Naive B cell (primary cell): Measurements from ENCODE around the gene FKBP15. TPM values are rescaled to one million over a fixed set of nuclear protein-coding genes. Genes with fewer than 3 reads are reported as not detected.
"Not testable (repeated sequence)": the region's sequence is repeated elsewhere in the genome, so short reads cannot be mapped to it uniquely, and the experiment has no call there.

Source experiments
- ATAC-seq, 2 donors: fragments of 150-1000 bp; cut with Tn5 transposase; 2 replicates each; pipeline ENCODE4 v1.10.0; 2021; ENCODE audit warnings: low read depth in 2 of 2, mild to moderate bottlenecking in 2 of 2, moderate library complexity in 2 of 2
- DNase-seq: peaks from one replicate; pipeline ENCODE4 v3.0.0; 2022
- H3K27ac Mint-ChIP-seq, 6 donors: one replicate each; pipeline ENCODE4 v1.8.0; 2020 to 2022; ENCODE audit warnings: mild to moderate bottlenecking in 6 of 6, mixed read lengths in 6 of 6, moderate library complexity in 5 of 6, inconsistent platforms in 2 of 6
- H3K27me3 Mint-ChIP-seq, 3 donors: one replicate each; pipeline ENCODE4 v1.8.0; 2021 to 2022; ENCODE audit warnings: mixed read lengths in 3 of 3, mild to moderate bottlenecking in 1 of 3
- H3K36me3 Mint-ChIP-seq, 2 donors: one replicate each; pipeline ENCODE4 v1.8.0; 2020 to 2022; ENCODE audit warnings: mixed read lengths in 2 of 2, inconsistent platforms in 1 of 2, mild to moderate bottlenecking in 1 of 2
- H3K4me1 Mint-ChIP-seq, 3 donors: one replicate each; pipeline ENCODE4 v1.8.0; 2020 to 2022; ENCODE audit warnings: mixed read lengths in 3 of 3, inconsistent platforms in 1 of 3, mild to moderate bottlenecking in 1 of 3, moderate library complexity in 1 of 3
- H3K4me3 Mint-ChIP-seq, 8 donors: one replicate each; pipeline ENCODE4 v1.8.0; 2020 to 2022; ENCODE audit warnings: mild to moderate bottlenecking in 8 of 8, mixed read lengths in 8 of 8, moderate library complexity in 8 of 8, inconsistent platforms in 2 of 8
- H3K9me3 Mint-ChIP-seq, 7 donors: one replicate each; pipeline ENCODE4 v1.8.0; 2020 to 2022; ENCODE audit warnings: mixed read lengths in 7 of 7, mild to moderate bottlenecking in 5 of 7, inconsistent platforms in 2 of 7, moderate library complexity in 1 of 7
- polyA plus RNA-seq, 6 donors: library from polyadenylated mRNA; unstranded; fragments of 300-500 nt; fragmentation: Illumina TruSeq; gene quantifications; one replicate each; pipeline ENCODE4 v1.2.3, GENCODE V29; 2021; ENCODE audit warnings: low read depth in 6 of 6

FKBP15 gene
- polyA plus RNA-seq, 6 donors from 2014 or later = 1.9 to 19.7 (median 11.1) TPM

GRCh38 chr9:113246928-113247327 is 25.9 kb upstream of the FKBP15 start:
- H3K27me3 Mint-ChIP-seq = no peaks in the 10 kb centered on the region
- ATAC-seq (no peak), DNase-seq (no peak)
- no peak overlapping the region for H3K4me3 Mint-ChIP-seq
- H3K36me3 Mint-ChIP-seq = no peaks in the 10 kb centered on the region
- no peak overlapping the region for H3K27ac Mint-ChIP-seq
- peaks cover 4 to 15% (median 11%) of the 10 kb centered on the region in 3 donors for H3K4me1 Mint-ChIP-seq
- H3K9me3 Mint-ChIP-seq = peaks cover 0 to 4% (median 0%) of the 10 kb centered on the region in 7 donors

GRCh38 chr9:113245894-113246293 is 24.8 kb upstream of the FKBP15 start:
- Mint-ChIP-seq H3K4me3 (no peak overlapping the region), H3K36me3 (no peaks in the 10 kb centered on the region), H3K27ac (peak overlapping the region in 1 of 6 donors; percentile 69), H3K27me3 (no peaks in the 10 kb centered on the region), H3K9me3 (peaks cover 0 to 4% (median 0%) of the 10 kb centered on the region in 7 donors), H3K4me1 (peaks cover 4 to 15% (median 11%) of the 10 kb centered on the region in 3 donors)
- no peak for ATAC-seq
- no peak for DNase-seq

- Mint-ChIP-seq H3K9me3 (no peaks in the 10 kb centered on the region), H3K27me3 (no peaks in the 10 kb centered on the region), H3K36me3 (no peaks in the 10 kb centered on the region), H3K4me1 (peaks cover 4 to 15% (median 11%) of the 10 kb centered on the region in 3 donors), H3K27ac (no peak overlapping the region), H3K4me3 (no peak overlapping the region)
- DNase-seq (no peak), ATAC-seq (no peak)
These were observed 23.5 kb upstream of the FKBP15 start for GRCh38 chr9:113244556-113244955.

GRCh38 chr9:113241161-113241560 is 20.1 kb upstream of the FKBP15 start:
- ATAC-seq (no peak), DNase-seq (no peak)
- Mint-ChIP-seq H3K9me3 (no peaks in the 10 kb centered on the region), H3K27me3 (no peaks in the 10 kb centered on the region), H3K4me1 (peaks cover 4 to 11% (median 10%) of the 10 kb centered on the region in 3 donors), H3K36me3 (no peaks in the 10 kb centered on the region), H3K4me3 (no peak overlapping the region), H3K27ac (no peak overlapping the region)

- no peak for ATAC-seq
- no peak overlapping the region for H3K27ac Mint-ChIP-seq
- no peak for DNase-seq
- H3K4me1 Mint-ChIP-seq = peaks cover 6 to 14% (median 6%) of the 10 kb centered on the region in 3 donors
- no peaks in the 10 kb centered on the region for H3K9me3 Mint-ChIP-seq
- H3K36me3 Mint-ChIP-seq = no peaks in the 10 kb centered on the region
- no peak overlapping the region for H3K4me3 Mint-ChIP-seq
- no peaks in the 10 kb centered on the region for H3K27me3 Mint-ChIP-seq
These were observed 17.8 kb upstream of the FKBP15 start for GRCh38 chr9:113238859-113239232.

GRCh38 chr9:113238202-113238858 is 17.3 kb upstream of the FKBP15 start:
- Mint-ChIP-seq H3K4me1 (peaks cover 7 to 19% (median 8%) of the 10 kb centered on the region in 3 donors), H3K4me3 (no peak overlapping the region), H3K27ac (no peak overlapping the region), H3K36me3 (no peaks in the 10 kb centered on the region), H3K27me3 (no peaks in the 10 kb centered on the region), H3K9me3 (no peaks in the 10 kb centered on the region)
- ATAC-seq = no peak
- DNase-seq = no peak

GRCh38 chr9:113237026-113237425 is 15.9 kb upstream of the FKBP15 start:
- ATAC-seq (no peak), DNase-seq (no peak)
- H3K36me3 Mint-ChIP-seq = no peaks in the 10 kb centered on the region
- H3K4me1 Mint-ChIP-seq = peaks cover 11 to 22% (median 12%) of the 10 kb centered on the region in 3 donors
- H3K27me3 Mint-ChIP-seq = no peaks in the 10 kb centered on the region
- H3K27ac Mint-ChIP-seq = no peak overlapping the region
- no peaks in the 10 kb centered on the region for H3K9me3 Mint-ChIP-seq
- H3K4me3 Mint-ChIP-seq = no peak overlapping the region

GRCh38 chr9:113235701-113236255 is 14.7 kb upstream of the FKBP15 start:
- DNase-seq, H3K27me3 Mint-ChIP-seq, H3K9me3 Mint-ChIP-seq, ATAC-seq, H3K36me3 Mint-ChIP-seq, H3K4me3 Mint-ChIP-seq: not testable (repeated sequence)
- peak overlapping the region in 2 of 6 donors; percentile 6 to 72 for H3K27ac Mint-ChIP-seq
- H3K4me1 Mint-ChIP-seq = peaks cover 11 to 25% (median 12%) of the 10 kb centered on the region in 3 donors

GRCh38 chr9:113231701-113232100 is 10.6 kb upstream of the FKBP15 start:
- H3K36me3 Mint-ChIP-seq = no peaks in the 10 kb centered on the region
- peak overlapping the region in 1 of 8 donors; percentile 73 for H3K4me3 Mint-ChIP-seq
- DNase-seq = no peak
- H3K27me3 Mint-ChIP-seq = no peaks in the 10 kb centered on the region
- ATAC-seq = no peak
- no peak overlapping the region for H3K27ac Mint-ChIP-seq
- H3K9me3 Mint-ChIP-seq = no peaks in the 10 kb centered on the region
- H3K4me1 Mint-ChIP-seq = peaks cover 11 to 25% (median 12%) of the 10 kb centered on the region in 3 donors

GRCh38 chr9:113228130-113228665 is 7.1 kb upstream of the FKBP15 start:
- Mint-ChIP-seq H3K9me3 (no peaks in the 10 kb centered on the region), H3K27me3 (no peaks in the 10 kb centered on the region), H3K36me3 (no peaks in the 10 kb centered on the region), H3K27ac (no peak overlapping the region), H3K4me3 (no peak overlapping the region), H3K4me1 (peaks cover 6 to 14% (median 9%) of the 10 kb centered on the region in 3 donors)
- DNase-seq (no peak), ATAC-seq (no peak)

GRCh38 chr9:113227436-113227835 is 6.4 kb upstream of the FKBP15 start:
- no peak overlapping the region for H3K4me3 Mint-ChIP-seq
- no peaks in the 10 kb centered on the region for H3K9me3 Mint-ChIP-seq
- H3K27me3 Mint-ChIP-seq = no peaks in the 10 kb centered on the region
- H3K4me1 Mint-ChIP-seq = peaks cover under 1 to 8% (median 8%) of the 10 kb centered on the region in 3 donors
- DNase-seq (no peak), ATAC-seq (no peak)
- H3K36me3 Mint-ChIP-seq = no peaks in the 10 kb centered on the region
- H3K27ac Mint-ChIP-seq = no peak overlapping the region

- H3K4me1 Mint-ChIP-seq = peaks cover 24 to 39% (median 35%) of the 10 kb centered on the region in 3 donors
- H3K36me3 Mint-ChIP-seq = no peaks in the 10 kb centered on the region
- ATAC-seq (no peak), DNase-seq (no peak)
- peak overlapping the region in 1 of 8 donors; percentile 100 for H3K4me3 Mint-ChIP-seq
- H3K27ac Mint-ChIP-seq = no peak overlapping the region
- H3K9me3 Mint-ChIP-seq = no peaks in the 10 kb centered on the region
- no peaks in the 10 kb centered on the region for H3K27me3 Mint-ChIP-seq
These were observed 2.9 kb upstream of the FKBP15 start for GRCh38 chr9:113223963-113224362.

GRCh38 chr9:113222482-113222841 is 1.4 kb upstream of the FKBP15 start:
- H3K36me3 Mint-ChIP-seq = no peaks in the 10 kb centered on the region
- no peak for DNase-seq
- H3K9me3 Mint-ChIP-seq = no peaks in the 10 kb centered on the region
- H3K4me3 Mint-ChIP-seq = peak overlapping the region; percentile 92 to 100 (median 97)
- H3K4me1 Mint-ChIP-seq = peaks cover 27 to 45% (median 41%) of the 10 kb centered on the region in 3 donors
- ATAC-seq = no peak
- H3K27ac Mint-ChIP-seq = peak overlapping the region in 3 of 6 donors; percentile 20 to 98 (median 94)
- no peaks in the 10 kb centered on the region for H3K27me3 Mint-ChIP-seq
